ENCODE measurements around the gene GTPBP6.
"Not testable (repeated sequence)": the region's sequence is repeated elsewhere in the genome, so short reads cannot be mapped to it uniquely, and the experiment has no call there.

The GTPBP6 gene

DNA sequence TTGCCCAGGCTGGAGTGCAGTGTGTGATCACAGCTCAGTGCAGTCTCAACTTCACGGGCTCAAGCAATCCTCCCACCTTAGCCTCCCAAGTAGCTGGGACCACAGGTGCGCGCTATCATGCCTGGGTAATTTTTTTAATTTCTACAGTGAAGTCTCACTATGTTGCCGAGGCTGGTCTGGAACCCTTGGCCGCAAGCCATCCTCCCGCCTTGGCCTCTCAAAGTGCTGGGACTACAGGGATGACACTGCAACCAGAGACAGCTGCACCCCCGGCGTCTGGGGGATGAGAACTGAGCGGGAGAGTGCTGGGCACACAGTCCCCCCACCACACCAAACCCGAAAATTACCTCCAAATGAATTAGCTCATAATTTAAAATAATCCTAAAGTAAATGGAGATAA, 33.1 kb upstream of the GTPBP6 start:
- DNase-seq: no peak

DNA sequence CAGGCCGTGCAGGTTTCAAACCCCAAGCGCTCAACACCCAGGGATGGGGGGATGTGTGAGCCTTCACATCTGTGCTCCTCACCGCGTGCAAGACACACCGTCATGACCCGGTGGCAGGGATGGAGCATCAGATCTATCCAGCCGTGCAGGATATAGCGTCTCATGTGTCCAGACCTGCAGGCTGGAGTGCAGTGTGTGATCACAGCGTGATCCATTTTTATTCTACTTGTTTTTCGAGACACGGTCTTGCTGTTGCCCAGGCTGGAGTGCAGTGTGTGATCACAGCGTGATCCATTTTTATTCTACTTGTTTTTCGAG, 32.7 kb upstream of the GTPBP6 start:
- DNase-seq: not testable (repeated sequence)

DNA sequence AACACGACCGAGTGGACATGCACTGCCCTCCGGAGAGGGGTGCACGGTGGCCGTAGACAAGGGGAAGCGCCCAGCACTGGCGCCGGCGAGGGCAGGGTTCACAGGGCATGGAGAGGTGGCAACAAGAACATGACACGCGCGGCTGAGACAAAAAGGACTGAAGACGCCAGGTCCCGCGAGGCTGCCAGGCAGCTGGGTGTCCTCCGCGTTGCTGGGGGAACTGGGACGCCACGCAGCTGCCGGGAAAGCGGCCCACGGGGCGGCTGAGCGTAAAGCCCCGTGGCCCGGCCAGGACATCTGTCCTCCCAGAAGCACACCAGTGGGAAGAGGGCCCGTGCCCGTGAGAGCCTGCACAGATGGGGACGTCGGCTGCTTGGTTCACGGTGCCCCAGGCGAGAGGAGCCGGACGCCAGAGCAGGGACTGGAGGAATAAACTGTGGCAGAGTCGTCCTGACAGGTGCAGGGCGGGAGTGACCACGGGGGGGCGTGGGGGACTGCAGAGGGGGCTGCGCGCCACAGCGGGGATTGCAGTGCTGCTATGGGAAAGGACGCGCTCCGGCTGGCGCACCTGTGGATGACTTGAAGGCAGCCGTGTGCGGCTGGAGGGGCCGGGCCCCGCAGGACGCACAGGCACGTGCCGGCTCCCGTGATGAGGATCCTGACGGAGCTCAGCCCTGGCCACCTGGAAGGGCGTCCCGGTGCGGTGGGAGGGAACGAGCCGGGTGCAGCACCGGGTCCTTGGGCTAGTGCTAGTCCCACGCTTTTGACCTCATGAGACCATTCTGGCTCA, 32.1 kb upstream of the GTPBP6 start:
- no peak for DNase-seq

DNA sequence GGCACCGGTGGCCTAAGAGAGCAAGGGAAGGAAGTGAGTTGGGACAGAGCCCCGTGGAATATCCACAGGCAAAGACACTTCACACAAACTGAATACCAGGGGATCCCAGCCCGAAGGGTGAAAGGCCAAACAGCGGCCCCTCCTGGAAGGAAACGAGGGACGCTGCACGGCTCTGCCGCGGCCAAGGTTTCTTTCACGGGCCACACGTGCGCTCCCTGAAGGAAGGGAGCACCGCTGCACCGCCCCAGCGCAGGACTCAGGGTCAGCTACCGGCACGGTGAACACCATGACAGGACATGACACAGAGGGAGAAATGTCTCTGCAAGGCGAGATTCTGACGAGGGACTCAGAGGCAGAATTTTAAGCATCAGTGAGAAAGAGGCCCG, 31.5 kb upstream of the GTPBP6 start:
- no peak for DNase-seq

DNA sequence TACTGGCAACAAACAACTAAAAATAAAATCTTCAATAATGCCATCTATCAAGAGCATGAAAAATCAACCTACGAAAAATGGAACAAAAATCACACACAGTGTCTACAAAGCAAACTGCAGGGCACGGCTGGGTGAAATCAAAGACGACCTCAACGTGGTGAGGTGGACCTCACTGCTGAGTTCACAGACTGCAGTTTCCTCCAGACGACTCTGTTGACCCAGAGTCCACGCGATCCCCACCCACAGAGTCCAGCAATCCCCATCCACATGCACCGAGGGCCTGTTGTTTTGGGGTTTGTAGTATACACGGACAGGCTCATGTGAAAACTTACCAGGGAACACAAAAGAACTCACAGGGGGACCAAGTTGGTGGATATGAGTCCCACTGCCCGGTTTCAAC, 31.1 kb upstream of the GTPBP6 start:
- no peak for DNase-seq

DNA sequence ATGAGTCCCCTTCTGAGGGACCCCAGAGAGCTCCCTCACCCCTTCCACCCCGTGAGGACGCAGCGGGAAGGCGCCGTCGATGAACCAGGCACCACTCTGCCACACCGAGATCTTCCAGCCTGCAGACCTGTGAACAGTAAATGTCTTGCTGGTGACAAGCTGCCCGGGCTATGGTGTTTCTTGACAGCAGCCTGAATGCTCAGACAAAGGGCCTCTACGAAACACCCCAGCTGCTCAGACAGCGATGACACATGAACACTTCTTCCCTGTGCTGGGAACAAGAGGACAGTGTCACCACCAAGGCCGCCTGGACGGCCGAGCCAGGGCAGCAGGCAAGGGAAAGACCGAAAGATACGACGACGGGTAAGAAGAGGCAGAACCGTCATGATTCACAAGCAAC, 30.6 kb upstream of the GTPBP6 start:
- DNase-seq: no peak

DNA sequence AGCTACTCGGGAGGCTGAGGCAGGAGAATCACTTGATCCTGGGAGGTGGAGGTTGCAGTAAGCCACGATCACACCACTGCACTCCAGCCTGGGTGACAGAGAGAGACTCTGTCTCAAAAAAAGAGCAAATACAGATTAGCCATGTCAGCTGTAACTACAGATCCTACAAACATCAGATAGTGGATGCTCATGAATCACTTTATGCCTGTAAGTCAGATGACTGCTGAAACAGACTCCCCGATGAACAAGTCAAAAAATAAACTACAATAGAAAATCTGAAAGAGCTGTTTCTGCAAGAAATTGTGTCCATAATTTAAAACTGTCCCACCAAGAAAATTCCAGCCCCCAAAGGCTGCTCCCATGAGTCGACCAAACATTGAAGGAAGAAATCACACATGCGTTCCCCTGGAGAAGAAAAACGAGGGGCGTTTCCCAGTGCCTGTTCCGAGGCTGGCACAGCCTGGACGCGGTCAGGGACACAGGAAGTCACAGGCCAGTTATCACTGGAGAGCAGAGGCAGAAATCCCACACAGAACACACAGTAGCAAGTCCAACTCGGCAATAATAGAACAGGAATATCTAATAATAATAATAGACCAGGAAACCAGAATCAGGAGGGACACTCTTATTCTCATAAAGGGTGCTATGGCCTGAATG, 30.0 kb upstream of the GTPBP6 start:
- DNase-seq: no peak

DNA sequence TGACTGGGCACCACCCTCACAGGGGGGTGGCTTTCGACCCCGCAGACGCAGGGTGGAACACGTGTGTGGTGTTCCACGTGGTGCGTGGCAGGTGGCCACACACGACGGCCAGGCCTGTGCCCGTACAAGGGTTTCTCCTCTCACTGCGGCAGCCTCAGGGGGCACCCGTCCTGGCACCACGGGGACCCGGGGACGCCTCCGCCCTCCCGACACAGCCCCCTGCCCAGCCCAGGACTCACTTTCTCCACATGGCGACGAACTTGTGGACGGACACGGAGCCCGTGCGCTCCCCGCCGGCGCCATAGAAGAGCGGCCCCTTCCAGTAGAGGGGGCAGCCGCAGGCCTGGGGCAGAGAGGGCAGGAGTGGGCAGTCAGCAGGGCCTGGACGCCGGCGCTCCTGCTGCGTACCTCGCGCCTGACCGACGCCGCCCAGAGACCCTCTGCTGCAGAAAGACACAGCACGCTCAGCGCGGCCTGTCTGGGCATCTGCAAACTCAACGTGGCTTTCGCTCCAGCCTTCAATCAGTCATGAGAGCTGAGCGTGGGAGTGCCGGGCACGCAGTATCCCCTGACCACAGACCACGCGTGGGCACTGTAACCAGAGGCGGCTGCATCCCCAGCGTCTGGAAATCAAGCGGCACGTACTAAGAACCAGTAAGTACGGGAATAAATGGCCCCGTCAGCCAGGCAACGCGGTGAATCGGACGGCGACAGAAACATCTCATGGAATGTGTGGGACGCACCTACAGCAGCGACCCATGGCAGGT, 28.9 kb upstream of the GTPBP6 start:
- no peak for DNase-seq

DNA sequence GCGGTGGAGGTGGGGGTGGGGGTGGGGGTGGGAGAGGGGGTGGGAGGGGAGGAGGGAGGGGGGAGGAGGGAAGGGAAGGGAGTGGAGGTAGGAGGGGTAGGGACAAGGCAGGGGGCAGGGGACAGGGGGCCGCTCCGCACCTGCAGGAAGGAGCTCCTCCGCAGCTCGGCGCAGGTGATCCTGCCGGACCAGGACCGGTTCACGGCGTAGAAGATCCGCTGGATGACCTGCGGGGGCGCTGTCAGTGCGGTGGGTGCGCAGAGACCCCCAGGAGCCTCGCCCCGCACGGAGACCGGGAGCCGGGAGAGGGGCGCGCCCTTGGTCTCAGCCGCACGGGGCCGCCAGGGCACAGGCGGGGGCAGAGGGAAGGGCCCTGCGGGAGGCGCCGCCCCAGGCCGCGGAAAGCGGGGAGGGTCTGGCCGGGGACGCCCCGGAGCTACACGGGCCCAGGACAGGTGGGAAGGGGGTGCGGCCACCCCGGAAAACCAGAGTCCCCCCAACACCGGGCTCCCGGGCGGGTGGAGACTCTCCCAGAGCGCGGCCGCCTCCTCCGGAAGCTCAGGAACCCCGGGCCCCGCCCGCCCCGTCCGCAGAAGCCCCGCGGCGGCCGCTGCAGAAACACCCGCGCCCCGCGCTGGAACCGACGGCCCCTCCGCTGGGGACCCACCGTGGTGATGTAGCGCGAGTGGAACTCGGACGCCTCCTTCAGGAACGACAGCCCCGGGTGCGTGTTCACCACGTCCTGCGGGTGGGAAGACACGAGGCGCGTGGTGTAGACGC, 27.6 kb upstream of the GTPBP6 start:
- no peak for DNase-seq

DNA sequence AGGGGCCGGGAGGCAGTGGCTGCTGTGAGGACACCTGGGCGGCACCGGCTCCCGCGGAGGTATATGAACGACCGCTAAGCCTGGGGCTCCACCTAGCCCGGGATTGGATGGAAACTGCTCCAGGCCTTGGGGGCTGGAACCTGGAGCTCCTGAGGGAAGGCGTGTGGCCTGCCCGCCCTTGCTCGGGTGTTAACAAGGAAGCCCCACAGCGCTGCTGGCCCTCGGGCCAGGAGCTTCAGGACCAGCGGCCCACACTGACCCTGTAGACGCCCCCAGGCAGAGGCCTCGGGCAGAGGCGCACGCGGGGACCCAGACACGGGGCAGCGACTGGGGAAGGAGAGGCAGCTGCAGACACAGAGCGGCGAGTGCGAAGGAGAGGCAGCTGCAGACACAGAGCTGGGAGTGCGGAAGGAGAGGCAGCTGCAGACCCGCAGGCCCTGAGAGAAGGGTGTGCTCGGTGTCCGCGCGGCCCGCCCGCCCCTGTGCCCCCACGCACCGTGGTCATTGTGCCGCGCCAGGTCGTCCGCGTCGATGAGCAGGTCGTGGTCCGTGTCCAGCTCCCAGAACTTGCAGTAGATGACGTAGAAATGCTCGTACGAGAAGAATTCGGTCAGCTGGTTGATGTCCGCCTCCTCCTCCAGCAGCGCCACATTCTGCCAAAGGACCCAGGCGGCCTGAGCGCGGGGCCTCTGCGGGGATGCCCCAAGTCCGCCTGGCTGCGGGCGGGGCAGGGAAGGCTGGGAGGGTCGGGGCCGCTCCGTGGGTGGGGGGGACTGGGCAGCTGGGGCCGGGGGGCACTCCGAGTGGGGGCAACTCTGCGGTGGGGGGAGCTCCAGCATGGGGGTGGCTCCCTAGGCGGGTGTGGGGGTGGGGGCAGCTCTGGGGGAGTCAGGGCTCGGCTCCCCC, 26.7 kb upstream of the GTPBP6 start:
- DNase-seq: no peak

DNA sequence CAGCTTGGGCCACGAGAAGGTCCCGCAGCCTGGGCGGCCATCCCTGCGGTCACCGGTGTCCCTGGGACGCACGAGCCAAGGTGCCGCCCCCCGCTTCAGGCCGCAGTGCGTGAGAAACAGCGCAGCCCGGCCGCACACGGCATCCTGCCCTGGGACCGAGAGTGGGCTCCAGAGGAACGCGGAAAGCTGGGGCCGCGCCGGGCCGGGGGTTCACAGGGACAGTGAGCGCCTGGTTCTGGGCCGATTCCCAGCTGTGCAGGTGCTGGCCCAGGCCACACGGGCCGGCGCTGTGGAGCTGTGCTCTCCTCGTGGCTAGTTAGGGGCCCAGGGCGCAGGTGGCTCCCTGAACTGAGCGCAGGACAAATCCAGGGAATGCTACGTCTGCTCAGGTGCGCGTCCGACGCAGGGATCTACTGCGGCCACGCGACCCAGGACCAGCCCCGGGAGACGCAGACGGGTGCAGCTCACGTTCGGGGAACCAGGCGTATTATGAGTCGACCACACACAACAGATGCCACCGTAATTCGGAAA, 25.8 kb upstream of the GTPBP6 start:
- DNase-seq: no peak

DNA sequence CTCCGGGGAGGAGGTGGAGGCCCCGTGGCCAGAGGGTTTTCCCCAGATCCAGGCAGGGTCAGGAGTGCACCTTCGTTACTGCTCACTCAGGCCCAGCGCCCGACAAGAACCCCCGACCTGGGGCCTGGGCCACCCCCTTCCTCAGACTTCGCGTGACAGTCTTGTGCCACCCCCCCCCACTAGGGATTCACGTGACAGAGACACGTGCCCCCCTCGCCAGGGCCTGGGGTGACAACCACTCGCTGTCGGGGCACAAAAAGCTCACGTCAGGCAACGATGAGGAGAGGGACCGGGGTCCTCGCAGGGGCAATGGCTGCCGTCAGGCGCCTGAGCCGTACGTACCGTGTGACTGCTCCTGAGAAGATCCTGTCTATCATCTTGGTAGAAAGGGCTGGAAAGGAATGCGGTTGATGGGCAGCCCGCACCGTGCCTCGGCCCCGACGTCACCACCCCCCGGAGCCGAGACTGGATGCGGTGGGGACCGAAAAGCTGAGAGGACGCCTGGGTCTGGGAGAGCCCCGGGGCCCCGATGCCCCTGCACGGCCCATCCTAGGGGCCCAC, 23.0 kb upstream of the GTPBP6 start:
- no peak for DNase-seq

DNA sequence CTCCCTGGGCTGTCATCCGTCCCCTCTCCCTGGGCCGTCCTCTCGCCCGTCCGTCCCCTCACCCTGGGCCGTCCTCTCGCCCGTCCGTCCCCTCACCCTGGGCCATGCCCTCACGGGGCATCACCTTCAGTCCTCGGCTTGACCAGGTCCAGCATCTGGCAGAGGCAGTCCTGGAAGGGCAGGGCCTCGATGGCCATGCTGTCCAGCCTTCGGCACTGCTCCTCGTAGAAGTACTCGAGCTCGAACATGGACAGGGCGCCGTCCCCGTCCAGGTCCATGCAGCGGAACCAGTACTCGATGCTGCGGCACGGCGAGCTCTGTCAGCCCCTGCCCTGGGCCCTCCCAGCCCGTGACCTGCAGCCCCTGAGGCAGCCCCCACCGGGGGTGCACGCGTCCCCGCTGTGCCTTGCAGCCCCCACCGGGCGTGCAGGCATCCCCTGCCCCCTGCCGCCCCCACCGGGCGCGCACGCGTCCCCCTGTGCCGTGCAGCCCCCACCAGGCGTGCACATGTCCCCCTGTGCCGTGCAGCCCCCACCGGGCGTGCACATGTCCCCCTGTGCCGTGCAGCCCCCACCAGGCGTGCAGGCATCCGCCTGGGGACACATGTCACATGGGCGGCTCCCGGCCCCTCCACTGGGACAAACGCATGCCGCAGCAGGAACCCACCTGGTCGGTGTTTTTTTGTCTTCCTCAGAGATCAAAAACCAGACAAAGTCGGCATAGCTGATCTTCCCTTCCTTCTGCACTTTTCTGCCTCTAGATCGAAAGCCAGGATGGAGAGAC, 22.2 kb upstream of the GTPBP6 start:
- no peak for DNase-seq

DNA sequence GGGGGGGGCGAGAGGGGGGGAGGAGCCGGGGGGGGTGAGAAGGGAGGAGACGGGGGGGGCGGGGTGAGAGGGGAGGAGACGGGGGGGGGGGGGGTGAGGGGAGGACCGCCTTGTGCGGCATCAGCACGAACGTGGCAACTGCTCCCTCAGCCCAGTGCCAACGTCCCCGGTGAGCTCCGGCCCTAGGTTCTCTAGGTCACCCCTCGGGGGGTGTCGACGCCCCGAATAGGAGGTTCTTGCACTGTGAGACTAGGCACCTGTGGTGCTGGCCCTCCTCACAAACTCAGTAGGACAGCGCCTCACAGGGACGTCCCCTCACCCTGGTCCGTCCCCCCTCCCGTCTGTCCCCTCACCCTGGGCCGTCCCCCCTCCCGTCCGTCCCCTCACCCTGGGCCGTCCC, 21.5 kb upstream of the GTPBP6 start:
- DNase-seq: no peak

DNA sequence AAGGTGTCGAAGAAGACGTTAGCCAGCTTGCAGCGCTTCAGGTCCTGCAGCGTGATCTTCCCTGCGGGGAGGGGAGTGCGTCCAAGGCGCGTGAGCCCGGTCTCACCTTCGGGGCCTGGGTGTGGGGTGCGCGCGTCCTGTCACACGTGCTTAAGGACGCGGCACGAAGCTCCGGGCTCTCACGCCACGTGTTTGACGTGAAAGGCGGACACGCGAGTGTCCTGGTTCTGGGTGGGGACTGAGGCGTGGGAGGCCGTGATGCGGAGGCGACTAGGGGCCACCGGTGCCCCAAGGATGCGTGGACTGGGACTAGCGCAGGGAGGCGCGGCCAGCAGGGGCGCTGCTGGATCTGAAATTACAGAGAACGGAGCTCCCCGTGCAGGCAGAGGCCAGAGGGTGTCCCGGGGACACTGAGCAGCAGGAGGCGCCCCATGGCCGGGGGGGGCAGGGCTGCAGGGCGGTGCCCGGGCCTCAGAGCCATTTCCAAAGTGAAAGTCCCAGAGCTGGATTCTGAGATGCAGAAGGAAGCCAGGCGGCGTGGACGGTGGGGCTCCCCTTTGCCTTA, 20.3 kb upstream of the GTPBP6 start:
- no peak for DNase-seq

DNA sequence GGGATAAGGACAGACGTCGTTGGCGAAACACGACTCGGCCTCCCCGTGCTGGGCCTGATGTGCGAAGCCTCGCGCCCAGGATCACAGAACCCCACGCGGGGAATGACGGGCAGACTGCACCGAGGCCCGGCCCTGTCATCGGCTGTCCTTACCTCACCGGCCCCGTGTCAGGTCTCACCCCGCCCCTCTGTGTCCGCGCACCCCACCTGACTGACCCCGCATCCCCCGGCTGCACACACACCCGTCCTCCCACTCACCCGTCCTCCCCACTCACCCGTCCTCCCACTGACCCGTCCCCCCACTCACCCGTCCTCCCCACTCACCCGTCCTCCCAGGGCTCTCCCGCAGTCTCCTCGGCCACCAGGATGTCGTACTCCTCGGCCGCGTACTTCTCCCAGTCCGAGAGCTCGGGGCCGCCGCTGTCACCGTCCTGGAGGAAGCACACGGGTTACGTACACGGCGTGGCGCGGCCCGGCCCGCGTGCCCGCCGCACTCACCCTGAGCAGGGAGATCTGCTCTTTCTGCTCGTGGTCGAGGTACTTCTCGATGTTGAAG, 19.8 kb upstream of the GTPBP6 start:
- no peak for DNase-seq

DNA sequence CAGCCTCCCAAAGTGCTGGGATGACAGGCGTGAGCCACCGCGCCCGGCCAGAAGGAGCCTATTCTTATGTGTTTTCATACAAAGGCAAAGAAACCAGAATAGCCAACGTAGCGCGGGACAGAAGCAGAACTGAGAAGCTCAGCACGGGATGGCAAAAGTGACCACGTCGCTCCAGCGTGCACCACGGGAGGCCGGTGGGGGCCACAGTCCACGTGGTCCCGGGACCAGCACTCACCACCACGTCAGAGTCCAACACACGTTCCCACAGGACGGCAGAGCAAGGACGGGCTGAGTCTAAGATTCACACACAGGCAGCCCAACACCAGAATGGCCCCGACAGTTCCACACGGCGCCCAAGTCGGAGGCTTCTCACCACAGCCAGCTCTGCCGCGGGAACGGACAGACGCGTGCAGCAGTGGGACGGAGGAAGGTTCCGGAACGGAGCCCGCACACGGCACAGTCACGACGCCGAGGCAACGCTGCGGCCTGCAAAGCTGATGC, 18.8 kb upstream of the GTPBP6 start:
- DNase-seq: no peak

DNA sequence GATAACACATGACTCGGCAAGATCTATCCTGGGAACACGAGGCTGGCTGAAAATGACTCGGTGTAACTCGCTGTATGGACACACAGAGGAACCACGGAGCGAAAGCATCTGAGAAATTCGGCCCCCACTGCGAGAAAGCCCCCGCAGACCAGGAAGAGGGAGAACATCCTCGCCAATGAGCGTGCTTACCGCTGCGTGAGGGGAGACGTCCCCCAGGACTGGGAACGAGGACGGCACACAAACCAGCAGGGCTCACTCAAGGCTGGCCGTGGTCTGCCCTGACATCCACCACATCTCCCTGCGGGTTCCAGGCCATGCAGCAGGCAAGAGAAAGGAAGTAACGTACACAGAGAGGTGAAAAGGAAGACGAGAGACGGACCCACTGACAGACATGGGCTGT, 17.6 kb upstream of the GTPBP6 start:
- DNase-seq: no peak

DNA sequence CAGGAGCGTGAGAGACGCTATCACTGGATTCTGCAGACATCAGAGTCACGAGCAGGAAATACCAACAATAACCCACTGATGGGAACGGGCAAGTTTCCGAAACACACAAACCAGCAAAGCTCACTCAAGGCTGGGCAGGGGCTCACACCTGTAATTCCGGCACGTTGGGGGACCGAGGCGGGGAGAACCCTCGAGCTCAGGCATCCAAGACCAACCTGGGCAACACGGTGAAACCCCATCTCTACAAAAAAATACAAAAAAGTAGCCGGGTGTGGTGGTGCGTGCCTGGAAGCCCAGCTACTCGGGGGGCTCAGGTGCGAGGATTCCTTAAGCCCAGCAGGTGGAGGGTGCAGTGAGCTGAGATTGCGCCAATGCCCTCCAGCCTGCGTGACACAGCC, 17.2 kb upstream of the GTPBP6 start:
- DNase-seq: no peak
